ENCODE results near the gene ETV3. TPM values are rescaled to one million over a fixed set of nuclear protein-coding genes. Genes with fewer than 3 reads are reported as not detected.

The ETV3 gene
- total and polyA plus RNA-seq, 2 of the 4 experiments (the other 2 are of a cell fraction) = 6.4 to 14.7 TPM

DNA sequence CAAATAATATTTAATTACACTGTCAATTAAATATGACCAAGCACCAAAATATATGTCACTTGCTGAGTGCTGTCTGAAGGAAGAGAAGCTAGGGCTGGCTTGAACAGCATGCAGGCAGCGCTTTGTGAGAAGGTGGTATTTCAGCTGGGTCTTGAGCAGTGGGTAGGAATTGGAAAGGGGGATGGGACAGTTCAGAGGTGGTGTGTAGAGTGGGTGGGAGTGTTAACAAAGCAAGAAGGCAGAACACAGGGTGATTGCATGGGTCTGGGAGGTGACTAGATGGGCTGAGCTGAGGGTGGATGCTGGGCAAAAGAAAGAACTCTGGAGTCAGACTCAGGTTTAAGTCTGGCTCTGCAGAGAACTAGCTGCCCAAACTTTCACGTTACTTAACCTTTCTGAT, 14.3 kb upstream of the ETV3 start:
- no peak overlapping the region for H2BK120ac ChIP-seq (ENCODE audit: low read depth, low read length)
- intact Hi-C loops (cut with micrococcal nuclease) (no loop called here), in situ Hi-C loops (cut with MboI; ENCODE audit: low sequenced_read_pairs) (loop anchor here (5.0 kb wide), 1 partner anchor 60 kb away; no protein-coding TSS in a partner anchor), dilution Hi-C loops (cut with HindIII; ENCODE audit: low sequenced_read_pairs, unreplicated experiment) (no loop called here)
- H3K79me1 ChIP-seq (ENCODE audit: low read depth in 1 of 2, low read length in 2 of 2) = no peaks in the 10 kb centered on the region
- H3K4ac ChIP-seq (ENCODE audit: low read depth, low read length) = no peak overlapping the region
- H2AK5ac ChIP-seq (ENCODE audit: low read depth, low read length) = no peak overlapping the region
- no peak overlapping the region for H3K27ac ChIP-seq (ENCODE audit: insufficient read depth, low read length)
- TF ChIP-seq MXI1 (IDR thresholded peaks at IDR 0.05; ENCODE audit: borderline replicate concordance, low read depth, low read length) (no peak), FOS (IDR thresholded peaks at IDR 0.05; ENCODE audit: low read depth, low read length) (no peak), NFE2L2 (IDR thresholded peaks at IDR 0.05; ENCODE audit: low read depth, low read length) (no peak), MAFK (IDR thresholded peaks at IDR 0.05; ENCODE audit: low read depth, low read length) (no peak), POLR2A (IDR thresholded peaks at IDR 0.05; ENCODE audit: low read depth, low read length) (no peak), RCOR1 (IDR thresholded peaks at IDR 0.05; ENCODE audit: insufficient replicate concordance, low read length) (no peak), CHD1 (IDR thresholded peaks at IDR 0.05; ENCODE audit: low read depth, low read length) (no peak), CEBPB (IDR thresholded peaks at IDR 0.05; ENCODE audit: low read depth, low read length) (no peak), CTCF (conservative IDR thresholded peaks at IDR 0.05; ENCODE audit: low read depth, low read length) (no peak), SMC3 (IDR thresholded peaks at IDR 0.05; ENCODE audit: low read depth, low read length) (no peak), BHLHE40 (IDR thresholded peaks at IDR 0.05; ENCODE audit: low read depth, low read length) (no peak), RAD21 (IDR thresholded peaks at IDR 0.05; ENCODE audit: low read length) (no peak), RFX5 (IDR thresholded peaks at IDR 0.05; ENCODE audit: low read depth, low read length) (no peak), MAZ (IDR thresholded peaks at IDR 0.05; ENCODE audit: borderline replicate concordance, low read depth, low read length) (no peak)
- TF ChIP-seq, protein P1, sequence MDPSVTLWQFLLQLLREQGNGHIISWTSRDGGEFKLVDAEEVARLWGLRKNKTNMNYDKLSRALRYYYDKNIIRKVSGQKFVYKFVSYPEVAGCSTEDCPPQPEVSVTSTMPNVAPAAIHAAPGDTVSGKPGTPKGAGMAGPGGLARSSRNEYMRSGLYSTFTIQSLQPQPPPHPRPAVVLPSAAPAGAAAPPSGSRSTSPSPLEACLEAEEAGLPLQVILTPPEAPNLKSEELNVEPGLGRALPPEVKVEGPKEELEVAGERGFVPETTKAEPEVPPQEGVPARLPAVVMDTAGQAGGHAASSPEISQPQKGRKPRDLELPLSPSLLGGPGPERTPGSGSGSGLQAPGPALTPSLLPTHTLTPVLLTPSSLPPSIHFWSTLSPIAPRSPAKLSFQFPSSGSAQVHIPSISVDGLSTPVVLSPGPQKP (IDR thresholded peaks at IDR 0.05; ENCODE audit: borderline replicate concordance, low read depth, low read length) = no peak
- DNase-seq (no peak), ATAC-seq (ENCODE audit: low read depth) (no peak)
- no peak overlapping the region for H4K91ac ChIP-seq (ENCODE audit: insufficient read depth, low read depth, low read length)
- 0 out of 2 replicates have a peak, but pooled peaks cover 6% of the 10 kb centered on the region for H3K9me1 ChIP-seq (ENCODE audit: insufficient read depth, low read length)
- H3K56ac ChIP-seq (ENCODE audit: extremely low read depth, insufficient read depth, low read length) = no peak overlapping the region
- no peak overlapping the region for H3K14ac ChIP-seq (replicated peaks; ENCODE audit: low read depth, low read length)
- ChIA-PET POLR2A (ENCODE audit: unreplicated experiment) (interaction anchor here (0.7 kb wide), 1 partner anchor 15 kb away, joined by 3 read pairs; no protein-coding TSS in a partner anchor), CTCF (no interaction called here)
- no peak overlapping the region for H2AK9ac ChIP-seq (replicated peaks; ENCODE audit: low read depth, low read length, poor library complexity)
- H3K18ac ChIP-seq (ENCODE audit: low read depth, low read length) = no peak overlapping the region
- no peak overlapping the region for H4K5ac ChIP-seq (ENCODE audit: low read depth, low read length)
- H4K20me1 ChIP-seq (ENCODE audit: insufficient read depth, low read length) = no peaks in the 10 kb centered on the region
- no peak overlapping the region for H3K9ac ChIP-seq (ENCODE audit: low read depth, low read length)
- no peaks in the 10 kb centered on the region for H3K36me3 ChIP-seq (ENCODE audit: control insufficient read depth, insufficient read depth, low read length)
- no CpG with 5 or more reads among the region's 2 CpGs for WGBS, 2 experiments (ENCODE audit: extremely low coverage in 2 of 2, insufficient read length in 1 of 2)
- H2AFZ ChIP-seq (replicated peaks; ENCODE audit: low read length, poor library complexity) = no peak overlapping the region
- no peak overlapping the region for H2BK15ac ChIP-seq (ENCODE audit: low read depth, low read length)
- H3K23ac ChIP-seq (ENCODE audit: low read depth, low read length) = no peak overlapping the region
- no peak overlapping the region for H2BK20ac ChIP-seq (ENCODE audit: low read depth, low read length)
- no peaks in the 10 kb centered on the region; the same call in 1 of the 2 replicates for H3K27me3 ChIP-seq (ENCODE audit: control insufficient read depth, insufficient read depth, low read length)
- H2BK5ac ChIP-seq (ENCODE audit: low read depth, low read length, poor library complexity, severe bottlenecking) = no peak overlapping the region
- no peaks in the 10 kb centered on the region for H3K9me3 ChIP-seq (ENCODE audit: control insufficient read depth, insufficient read depth, low read length)
- H3K4me1 ChIP-seq (ENCODE audit: control insufficient read depth, insufficient read depth, low read length) = peaks cover 11% of the 10 kb centered on the region
- no peak overlapping the region for H4K8ac ChIP-seq (ENCODE audit: low read depth in 2 of 2, low read length in 2 of 2)
- H3K4me3 ChIP-seq (ENCODE audit: insufficient read depth, low read depth, low read length) = no peak overlapping the region
- BruUV-seq (replicated peaks) = no TSS peak
- H3K4me2 ChIP-seq (ENCODE audit: low read depth, low read length) = no peak overlapping the region
